GM19193 (cell line): ENCODE data around the gene PPIA.

Experiments
- POLR2A ChIP-seq: IDR thresholded peaks from 4 replicates; pipeline ENCODE4 v1.6.1; 2011; ENCODE audit not compliant: insufficient read depth, insufficient read length; ENCODE audit errors: extremely low read depth

Gene PPIA

GRCh38 chr7:44827567-44827966 is 31.1 kb downstream of the PPIA start:
- no peak for TF ChIP-seq POLR2A

DNA sequence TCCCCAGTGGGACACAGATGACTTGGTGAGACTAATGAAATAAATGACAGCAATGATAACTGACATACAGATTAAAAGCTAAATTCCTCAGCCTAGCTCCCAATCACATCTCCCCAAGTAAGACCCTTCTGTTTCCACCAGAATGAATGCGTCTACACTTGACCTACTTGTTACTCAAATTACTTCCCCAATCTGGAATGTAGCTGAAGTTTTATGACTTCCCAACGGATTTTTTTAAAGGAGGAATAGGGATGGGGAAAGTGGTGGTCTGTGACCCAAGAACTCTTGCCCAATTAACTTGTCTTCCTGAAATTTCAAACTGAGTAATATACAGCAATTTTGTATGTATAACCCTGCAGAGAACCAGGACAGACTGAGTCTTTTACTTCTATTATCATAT is 42.3 kb downstream of the PPIA start:
- TF ChIP-seq POLR2A, result no peak

DNA sequence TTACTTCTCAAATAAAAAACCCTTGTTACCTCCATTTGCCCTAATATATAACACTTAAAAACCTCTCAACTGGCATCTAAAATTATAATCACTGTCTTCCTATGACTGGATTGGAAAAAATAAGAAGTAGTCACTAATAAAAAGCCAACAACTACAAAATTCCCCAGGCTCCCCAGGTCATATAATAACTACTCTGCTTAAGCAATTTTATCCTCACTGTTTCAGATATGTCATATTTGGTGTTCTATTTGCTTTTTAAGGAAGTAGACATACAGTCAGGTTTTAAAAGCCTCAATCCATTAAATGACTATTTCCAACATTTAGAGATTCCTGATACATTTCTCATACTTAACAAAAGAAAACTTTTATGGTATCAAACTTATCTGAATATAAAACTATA is 49.0 kb downstream of the PPIA start:
- TF ChIP-seq POLR2A, result no peak

DNA sequence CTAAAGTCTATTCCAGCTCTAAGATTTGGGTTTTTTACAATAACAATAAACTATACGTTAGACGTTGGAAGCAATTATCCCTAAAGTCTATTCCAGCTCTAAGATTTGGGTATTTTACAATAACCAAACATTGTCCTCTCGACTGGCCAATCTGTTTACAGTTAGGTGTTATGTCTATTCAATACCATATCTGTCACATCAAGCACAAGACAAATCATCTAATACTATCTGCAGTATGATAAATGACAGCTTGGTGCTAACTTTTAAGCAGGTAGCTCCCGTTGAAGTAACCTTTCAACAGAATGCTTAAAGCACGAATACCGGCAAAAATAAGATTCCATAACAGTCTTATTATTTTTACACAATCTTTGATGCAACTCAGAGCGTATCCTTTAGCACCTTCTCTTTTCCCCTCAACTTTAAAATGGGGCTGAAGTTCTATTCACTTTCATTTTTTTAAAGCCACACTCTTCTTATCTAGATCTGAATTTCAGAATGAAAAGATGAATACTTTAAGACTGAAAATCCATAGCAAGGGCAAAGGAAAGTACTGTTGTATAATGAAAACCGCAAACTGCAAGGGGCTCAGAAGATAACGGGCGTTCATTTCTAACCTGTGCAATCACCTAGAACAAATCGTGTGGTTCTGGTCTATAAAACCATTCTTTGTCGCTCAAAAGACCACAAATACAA is 50.5 kb downstream of the PPIA start:
- no peak for TF ChIP-seq POLR2A

DNA sequence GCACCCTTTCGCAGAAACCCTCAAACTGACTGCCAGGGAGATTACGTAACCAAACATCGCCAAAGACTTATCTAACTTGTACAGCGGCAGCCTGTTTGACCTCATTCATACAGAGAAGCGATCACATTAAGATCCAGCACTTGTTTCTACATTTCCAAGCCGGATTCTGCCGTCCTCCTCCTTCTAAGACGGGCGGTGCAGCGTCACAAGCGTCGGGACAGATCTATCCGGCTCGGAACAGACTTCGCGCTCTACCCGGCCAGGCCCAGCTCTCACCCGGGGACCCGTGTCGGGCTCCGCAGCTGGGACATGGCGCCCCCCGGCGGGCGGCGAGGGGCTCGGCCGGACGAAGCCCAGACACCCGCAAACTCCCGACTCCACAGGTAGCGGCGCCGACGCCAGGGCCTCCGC is 51.0 kb downstream of the PPIA start:
- no peak for TF ChIP-seq POLR2A

- peak; percentile 70 for TF ChIP-seq POLR2A
These were observed 51.6 kb downstream of the PPIA start, which contains the start of gene H2AZ2 for GRCh38 chr7:44847920-44848634. H2AZ2 (minus strand) TSS chr7:44848087; CDS start chr7:44847971, 116 bp downstream.

DNA sequence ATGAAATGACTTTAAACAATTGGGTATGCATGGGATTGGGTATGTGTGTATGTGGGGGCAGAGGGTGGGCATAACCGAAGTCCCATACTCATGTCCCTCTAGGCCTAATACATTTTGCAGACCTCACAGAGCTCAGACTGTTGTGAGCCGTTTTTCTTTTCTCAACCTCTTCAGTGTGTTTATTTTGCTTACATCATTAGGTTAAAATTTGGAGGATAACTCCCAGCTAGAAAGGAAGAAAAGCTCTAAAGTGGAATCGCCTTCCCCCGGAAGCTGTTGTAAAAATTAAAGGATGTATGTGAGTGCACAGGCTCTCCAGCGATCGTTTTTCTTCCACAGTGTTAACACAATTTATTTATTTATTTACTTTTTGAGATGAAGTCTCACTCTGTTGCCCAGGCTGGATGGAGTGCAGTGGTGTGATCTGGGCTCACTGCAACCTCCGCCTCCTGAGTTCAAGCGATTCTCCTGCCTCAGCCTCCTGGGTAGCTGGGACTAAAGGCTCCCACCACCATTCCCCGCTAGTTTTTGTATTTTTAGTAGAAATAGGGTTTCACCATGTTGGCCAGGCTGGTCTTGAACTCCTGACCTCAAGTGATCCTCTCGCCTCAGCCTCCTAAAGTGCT is 52.9 kb downstream of the PPIA start:
- no peak for TF ChIP-seq POLR2A

GRCh38 chr7:44849885-44850544 is 53.5 kb downstream of the PPIA start:
- no peak for TF ChIP-seq POLR2A

DNA sequence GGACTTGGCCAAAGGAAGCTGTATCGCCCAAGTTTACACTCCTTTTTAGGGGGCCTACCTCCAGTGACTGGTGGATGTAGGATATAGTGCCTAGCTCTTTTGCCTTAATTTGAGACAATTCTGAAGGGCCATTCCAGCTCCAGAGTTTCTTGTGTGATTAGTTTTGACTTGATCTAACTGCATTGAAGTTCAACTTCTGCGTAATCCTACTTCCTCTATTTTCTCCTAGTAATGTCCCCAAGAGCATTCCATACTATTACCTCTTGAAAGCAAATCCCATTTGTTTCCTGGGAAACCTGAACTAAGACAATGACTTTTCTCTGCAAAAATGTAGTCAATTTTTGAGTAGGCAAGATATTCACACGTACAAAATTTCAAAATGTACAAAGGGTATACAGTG is 56.1 kb downstream of the PPIA start:
- no peak for TF ChIP-seq POLR2A
